ENCODE measurements around the gene CERS5. TPM values are rescaled to one million over a fixed set of nuclear protein-coding genes. Genes with fewer than 3 reads are reported as not detected.

Gene CERS5
- total and polyA plus RNA-seq, 10 of the 15 experiments (the other 5 are each of a cell fraction or from before 2014, with no cell fraction given) = 6.8 to 50.1 (median 31.8) TPM

DNA sequence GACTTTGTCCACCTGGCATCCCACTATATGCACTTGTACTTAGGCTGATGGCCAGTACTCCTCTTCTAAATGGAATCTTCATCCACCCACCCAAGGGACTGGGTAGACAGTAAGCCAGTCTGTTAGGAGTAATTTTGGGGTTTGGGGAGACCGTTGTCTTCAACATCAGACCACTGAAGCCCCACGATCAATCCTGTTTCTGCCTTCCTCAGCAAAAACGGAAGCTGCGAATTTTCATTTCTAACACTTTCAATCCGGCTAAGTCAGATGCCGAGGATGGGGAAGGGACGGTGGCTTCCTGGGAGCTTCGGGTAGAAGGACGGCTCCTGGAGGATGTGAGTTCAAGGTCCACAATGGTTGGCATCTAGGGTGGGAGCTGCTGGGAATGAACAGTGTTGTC lies 80.0 kb downstream of the CERS5 start (continued):
- no peak for TF ChIP-seq JUNB (IDR thresholded peaks at IDR 0.05)

GRCh38 chr12:50086148-50086547 lies 81.0 kb downstream of the CERS5 start:
- 0 out of 2 replicates have a peak, but pooled peaks cover 4% of the 10 kb centered on the region for H4K20me1 ChIP-seq (ENCODE audit: control insufficient read depth, insufficient read depth)
- H2AFZ ChIP-seq (ENCODE audit: control insufficient read depth, low read depth, low read length) = no peak overlapping the region
- no peak overlapping the region for H3K9ac ChIP-seq (ENCODE audit: control insufficient read depth, insufficient read depth, low read length)
- FAIRE-seq (no peak), DNase-seq (ENCODE audit: low read depth, low spot score) (no peak), ATAC-seq (no peak)
- BruUV-seq (replicated peaks) = no TSS peak
- H3K36me3 ChIP-seq (ENCODE audit: control insufficient read depth in 2 of 2, insufficient read depth in 2 of 2, low read length in 1 of 2) = peaks cover 0 to 20% of the 10 kb centered on the region in 2 experiments
- peaks cover 9% of the 10 kb centered on the region for H3K79me2 ChIP-seq (ENCODE audit: control insufficient read depth, insufficient read depth, low read length)
- no peaks in the 10 kb centered on the region for H3K27me3 ChIP-seq (replicated peaks in 1 of 2; ENCODE audit: control insufficient read depth in 2 of 2, insufficient read depth in 2 of 2, low read length in 1 of 2)
- H3K27ac ChIP-seq (ENCODE audit: control insufficient read depth, insufficient read depth) = no peak overlapping the region
- CTCF ChIA-PET = interaction anchor here (1.7 to 9.0 kb wide), 11 partner anchors 8 to 229 kb away, joined by 6 to 250 read pairs (median 13); partner anchors contain the start of genes CERS5, COX14 and RACGAP1
- intact Hi-C loops (cut with micrococcal nuclease; ENCODE audit: unreplicated experiment) (no loop called here), in situ Hi-C loops (cut with MboI) (no loop called here)
- H3K4me3 ChIP-seq = peak overlapping the region; percentile 76
- no peaks in the 10 kb centered on the region for H3K4me1 ChIP-seq (ENCODE audit: control insufficient read depth, insufficient read depth, low read length)
- no peaks in the 10 kb centered on the region for H3K9me3 ChIP-seq (replicated peaks; ENCODE audit: control insufficient read depth, insufficient read depth, low read length)
- RAD21 ChIA-PET (ENCODE audit: unreplicated experiment) = interaction anchor here (1.2 to 3.5 kb wide), 4 partner anchors 25 to 90 kb away, joined by 3 to 66 read pairs (median 8); partner anchors contain the start of genes COX14 and RACGAP1
- WGBS (ENCODE audit: insufficient coverage, insufficient replicate concordance, low lambda C conversion rate, missing lambda C conversion rate) = 85% methylated on average over 5 of the region's 5 CpGs
- POLR2A ChIA-PET = interaction anchor here (0.5 to 2.3 kb wide), 5 partner anchors 25 to 87 kb away, joined by 3 to 39 read pairs (median 5); partner anchors contain the start of genes CERS5 and COX14
- peak overlapping the region; percentile 19 for H3K4me2 ChIP-seq (ENCODE audit: control insufficient read depth, insufficient read depth)
- SMC1A ChIA-PET (ENCODE audit: uncharacterized antibody, unreplicated experiment) = interaction anchor here (0.7 to 2.8 kb wide), 4 partner anchors 25 to 90 kb away, joined by 3 to 32 read pairs (median 4); partner anchors contain the start of gene COX14
- TF ChIP-seq, protein P1, sequence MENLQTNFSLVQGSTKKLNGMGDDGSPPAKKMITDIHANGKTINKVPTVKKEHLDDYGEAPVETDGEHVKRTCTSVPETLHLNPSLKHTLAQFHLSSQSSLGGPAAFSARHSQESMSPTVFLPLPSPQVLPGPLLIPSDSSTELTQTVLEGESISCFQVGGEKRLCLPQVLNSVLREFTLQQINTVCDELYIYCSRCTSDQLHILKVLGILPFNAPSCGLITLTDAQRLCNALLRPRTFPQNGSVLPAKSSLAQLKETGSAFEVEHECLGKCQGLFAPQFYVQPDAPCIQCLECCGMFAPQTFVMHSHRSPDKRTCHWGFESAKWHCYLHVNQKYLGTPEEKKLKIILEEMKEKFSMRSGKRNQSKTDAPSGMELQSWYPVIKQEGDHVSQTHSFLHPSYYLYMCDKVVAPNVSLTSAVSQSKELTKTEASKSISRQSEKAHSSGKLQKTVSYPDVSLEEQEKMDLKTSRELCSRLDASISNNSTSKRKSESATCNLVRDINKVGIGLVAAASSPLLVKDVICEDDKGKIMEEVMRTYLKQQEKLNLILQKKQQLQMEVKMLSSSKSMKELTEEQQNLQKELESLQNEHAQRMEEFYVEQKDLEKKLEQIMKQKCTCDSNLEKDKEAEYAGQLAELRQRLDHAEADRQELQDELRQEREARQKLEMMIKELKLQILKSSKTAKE (IDR thresholded peaks at IDR 0.05; ENCODE audit: low read depth, poor library complexity, severe bottlenecking) = no peak
- TF ChIP-seq RELB (IDR thresholded peaks at IDR 0.05; ENCODE audit: low read depth) = no peak
- TF ChIP-seq ZSCAN29 (IDR thresholded peaks at IDR 0.05) = no peak
- TF ChIP-seq JUNB (IDR thresholded peaks at IDR 0.05) = no peak
- TF ChIP-seq, protein P2, sequence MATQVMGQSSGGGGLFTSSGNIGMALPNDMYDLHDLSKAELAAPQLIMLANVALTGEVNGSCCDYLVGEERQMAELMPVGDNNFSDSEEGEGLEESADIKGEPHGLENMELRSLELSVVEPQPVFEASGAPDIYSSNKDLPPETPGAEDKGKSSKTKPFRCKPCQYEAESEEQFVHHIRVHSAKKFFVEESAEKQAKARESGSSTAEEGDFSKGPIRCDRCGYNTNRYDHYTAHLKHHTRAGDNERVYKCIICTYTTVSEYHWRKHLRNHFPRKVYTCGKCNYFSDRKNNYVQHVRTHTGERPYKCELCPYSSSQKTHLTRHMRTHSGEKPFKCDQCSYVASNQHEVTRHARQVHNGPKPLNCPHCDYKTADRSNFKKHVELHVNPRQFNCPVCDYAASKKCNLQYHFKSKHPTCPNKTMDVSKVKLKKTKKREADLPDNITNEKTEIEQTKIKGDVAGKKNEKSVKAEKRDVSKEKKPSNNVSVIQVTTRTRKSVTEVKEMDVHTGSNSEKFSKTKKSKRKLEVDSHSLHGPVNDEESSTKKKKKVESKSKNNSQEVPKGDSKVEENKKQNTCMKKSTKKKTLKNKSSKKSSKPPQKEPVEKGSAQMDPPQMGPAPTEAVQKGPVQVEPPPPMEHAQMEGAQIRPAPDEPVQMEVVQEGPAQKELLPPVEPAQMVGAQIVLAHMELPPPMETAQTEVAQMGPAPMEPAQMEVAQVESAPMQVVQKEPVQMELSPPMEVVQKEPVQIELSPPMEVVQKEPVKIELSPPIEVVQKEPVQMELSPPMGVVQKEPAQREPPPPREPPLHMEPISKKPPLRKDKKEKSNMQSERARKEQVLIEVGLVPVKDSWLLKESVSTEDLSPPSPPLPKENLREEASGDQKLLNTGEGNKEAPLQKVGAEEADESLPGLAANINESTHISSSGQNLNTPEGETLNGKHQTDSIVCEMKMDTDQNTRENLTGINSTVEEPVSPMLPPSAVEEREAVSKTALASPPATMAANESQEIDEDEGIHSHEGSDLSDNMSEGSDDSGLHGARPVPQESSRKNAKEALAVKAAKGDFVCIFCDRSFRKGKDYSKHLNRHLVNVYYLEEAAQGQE (IDR thresholded peaks at IDR 0.05; ENCODE audit: low read depth, low read length) = no peak
- TF ChIP-seq BCL11A (IDR thresholded peaks at IDR 0.05; ENCODE audit: low read depth, low read length) = no peak
- no peak for TF ChIP-seq SPI1 (IDR thresholded peaks at IDR 0.05; ENCODE audit: borderline replicate concordance, insufficient read depth, low read depth, low read length)
- TF ChIP-seq PML (IDR thresholded peaks at IDR 0.05; ENCODE audit: low read length) = no peak
- no peak for TF ChIP-seq CHD4 (IDR thresholded peaks at IDR 0.05)
- TF ChIP-seq ATF7 (IDR thresholded peaks at IDR 0.05; ENCODE audit: low read depth) = no peak
- no peak for TF ChIP-seq MAX (IDR thresholded peaks at IDR 0.05; ENCODE audit: low read depth, low read length)
- no peak for TF ChIP-seq ZNF217 (IDR thresholded peaks at IDR 0.05)
- no peak for TF ChIP-seq POLR2AphosphoS2 (IDR thresholded peaks at IDR 0.05; ENCODE audit: low read depth, low read length)
- no peak for TF ChIP-seq GATAD2B (conservative IDR thresholded peaks at IDR 0.05; ENCODE audit: low read depth)
- no peak for TF ChIP-seq NBN (IDR thresholded peaks at IDR 0.05)
